ENCODE measurements around the gene PLSCR4. TPM values are rescaled to one million over a fixed set of nuclear protein-coding genes. Genes with fewer than 3 reads are reported as not detected.
A peak's percentile ranks its signal among the peaks of the same experiment; 100 is the strongest.
"Not testable (repeated sequence)": the region's sequence is repeated elsewhere in the genome, so short reads cannot be mapped to it uniquely, and the experiment has no call there.

PLSCR4 gene, protein sequence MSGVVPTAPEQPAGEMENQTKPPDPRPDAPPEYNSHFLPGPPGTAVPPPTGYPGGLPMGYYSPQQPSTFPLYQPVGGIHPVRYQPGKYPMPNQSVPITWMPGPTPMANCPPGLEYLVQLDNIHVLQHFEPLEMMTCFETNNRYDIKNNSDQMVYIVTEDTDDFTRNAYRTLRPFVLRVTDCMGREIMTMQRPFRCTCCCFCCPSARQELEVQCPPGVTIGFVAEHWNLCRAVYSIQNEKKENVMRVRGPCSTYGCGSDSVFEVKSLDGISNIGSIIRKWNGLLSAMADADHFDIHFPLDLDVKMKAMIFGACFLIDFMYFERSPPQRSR
- total RNA-seq (2021; ENCODE audit: unreplicated experiment): 3.5 TPM
- 4.0 TPM for polyA plus RNA-seq (2012; ENCODE audit: insufficient read length)
- percentile 50 among the genes with signal in this experiment for Bru-seq, nascent RNA
- percentile 55 among the genes with signal in this experiment for BruChase-seq, experiment 1, labeled RNA remaining after a 2-hour chase
- BruChase-seq, experiment 2, labeled RNA remaining after a 6-hour chase: percentile 47 among the genes with signal in this experiment
- long read RNA-seq, partial matches to known transcripts: 1 of 7 reads
- long read RNA-seq, other reads (novel, unspliced or antisense): 2 of 7 reads

DNA sequence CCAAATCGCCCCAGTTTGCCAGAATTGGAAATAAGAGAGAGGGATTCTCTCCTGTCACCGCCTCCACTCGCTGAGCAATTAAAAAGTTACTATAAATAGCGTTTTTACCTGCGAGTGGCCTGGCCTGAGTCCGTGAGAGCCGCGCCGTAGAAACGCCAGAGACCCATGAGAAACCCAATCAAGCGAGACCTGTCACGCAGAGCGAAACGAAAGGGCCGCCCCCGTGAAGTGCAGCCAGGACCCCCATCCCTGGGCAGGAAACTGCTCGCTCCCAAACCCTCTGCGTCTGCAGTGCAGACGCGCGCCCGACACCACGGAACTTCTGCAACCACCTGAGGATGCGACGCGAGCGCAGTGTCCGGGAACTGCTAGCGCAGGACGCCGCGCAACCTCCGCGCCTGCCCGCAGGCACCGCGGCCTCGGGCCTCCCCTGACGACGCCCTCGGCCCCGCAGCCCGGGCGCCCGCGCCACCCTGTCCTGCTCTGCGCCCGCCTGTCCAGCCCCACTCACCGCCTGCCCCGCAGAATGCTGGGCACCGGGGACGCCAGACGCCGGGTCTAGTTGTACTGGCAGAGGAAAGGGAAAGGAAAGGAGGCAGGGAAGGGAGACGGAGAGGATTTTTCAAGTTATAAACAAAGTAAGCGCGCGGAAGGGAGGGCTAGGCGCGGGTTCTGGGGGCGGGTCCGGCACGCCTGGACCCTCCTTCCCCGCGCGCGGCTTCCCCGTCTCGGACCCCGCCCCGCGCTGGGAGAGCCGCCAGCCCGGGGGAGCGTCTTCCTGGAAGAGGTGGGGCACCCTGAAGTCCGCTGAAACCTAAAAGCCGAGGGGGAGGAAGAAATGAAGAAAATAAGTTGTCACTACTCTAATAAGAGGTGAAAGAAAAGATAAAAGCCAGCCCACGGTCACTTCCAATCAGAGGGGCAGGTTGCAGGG lies at the start of gene PLSCR4:
Gene PLSCR4, minus strand, starts transcription at position 657 of the 934 bp plus-strand sequence. CDS start 29,034 bp downstream, outside the sequence.
- Histone ChIP-seq H3K9me3 (ENCODE audit: control insufficient read depth, insufficient read depth, low read depth, low read length) (no peaks in the 10 kb centered on the region; the same call in 1 of the 2 replicates), H3K36me3 (ENCODE audit: control insufficient read depth, insufficient read depth, low read length) (no peaks in the 10 kb centered on the region; the same call in 1 of the 2 replicates), H3K4me3 (ENCODE audit: low read depth in 2 of 2, low read length in 2 of 2) (peak within 1 kb of the TSS; percentile 58 to 61), H3K27me3 (ENCODE audit: control insufficient read depth, insufficient read depth, low read length) (peaks cover 10% of the 10 kb centered on the region), H3K27ac (ENCODE audit: low read length) (peak within 1 kb of the TSS; percentile 68), H3K4me1 (ENCODE audit: control insufficient read depth, insufficient read depth, low read length) (no peaks in the 10 kb centered on the region)
- in situ Hi-C loops (cut with HindIII; ENCODE audit: low pct_unique_long_range_greater_than_20kb, low sequenced_read_pairs): no loop called here
- intact Hi-C loops (cut with micrococcal nuclease; ENCODE audit: unreplicated experiment): no loop called here
- DNase-seq (ENCODE audit: low read depth, low spot score) (no peak), ATAC-seq (peak; percentile 93)
- TF ChIP-seq SIN3A (IDR thresholded peaks at IDR 0.05; ENCODE audit: borderline replicate concordance, insufficient read depth, low read depth, low read length) (no peak), TCF7L2 (IDR thresholded peaks at IDR 0.05; ENCODE audit: low read depth, low read length) (no peak), POLR2AphosphoS5 (IDR thresholded peaks at IDR 0.05; ENCODE audit: low read depth, low read length) (no peak)
- TF ChIP-seq, protein P1, sequence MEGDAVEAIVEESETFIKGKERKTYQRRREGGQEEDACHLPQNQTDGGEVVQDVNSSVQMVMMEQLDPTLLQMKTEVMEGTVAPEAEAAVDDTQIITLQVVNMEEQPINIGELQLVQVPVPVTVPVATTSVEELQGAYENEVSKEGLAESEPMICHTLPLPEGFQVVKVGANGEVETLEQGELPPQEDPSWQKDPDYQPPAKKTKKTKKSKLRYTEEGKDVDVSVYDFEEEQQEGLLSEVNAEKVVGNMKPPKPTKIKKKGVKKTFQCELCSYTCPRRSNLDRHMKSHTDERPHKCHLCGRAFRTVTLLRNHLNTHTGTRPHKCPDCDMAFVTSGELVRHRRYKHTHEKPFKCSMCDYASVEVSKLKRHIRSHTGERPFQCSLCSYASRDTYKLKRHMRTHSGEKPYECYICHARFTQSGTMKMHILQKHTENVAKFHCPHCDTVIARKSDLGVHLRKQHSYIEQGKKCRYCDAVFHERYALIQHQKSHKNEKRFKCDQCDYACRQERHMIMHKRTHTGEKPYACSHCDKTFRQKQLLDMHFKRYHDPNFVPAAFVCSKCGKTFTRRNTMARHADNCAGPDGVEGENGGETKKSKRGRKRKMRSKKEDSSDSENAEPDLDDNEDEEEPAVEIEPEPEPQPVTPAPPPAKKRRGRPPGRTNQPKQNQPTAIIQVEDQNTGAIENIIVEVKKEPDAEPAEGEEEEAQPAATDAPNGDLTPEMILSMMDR (IDR thresholded peaks at IDR 0.05): no peak
- TF ChIP-seq, protein P2, sequence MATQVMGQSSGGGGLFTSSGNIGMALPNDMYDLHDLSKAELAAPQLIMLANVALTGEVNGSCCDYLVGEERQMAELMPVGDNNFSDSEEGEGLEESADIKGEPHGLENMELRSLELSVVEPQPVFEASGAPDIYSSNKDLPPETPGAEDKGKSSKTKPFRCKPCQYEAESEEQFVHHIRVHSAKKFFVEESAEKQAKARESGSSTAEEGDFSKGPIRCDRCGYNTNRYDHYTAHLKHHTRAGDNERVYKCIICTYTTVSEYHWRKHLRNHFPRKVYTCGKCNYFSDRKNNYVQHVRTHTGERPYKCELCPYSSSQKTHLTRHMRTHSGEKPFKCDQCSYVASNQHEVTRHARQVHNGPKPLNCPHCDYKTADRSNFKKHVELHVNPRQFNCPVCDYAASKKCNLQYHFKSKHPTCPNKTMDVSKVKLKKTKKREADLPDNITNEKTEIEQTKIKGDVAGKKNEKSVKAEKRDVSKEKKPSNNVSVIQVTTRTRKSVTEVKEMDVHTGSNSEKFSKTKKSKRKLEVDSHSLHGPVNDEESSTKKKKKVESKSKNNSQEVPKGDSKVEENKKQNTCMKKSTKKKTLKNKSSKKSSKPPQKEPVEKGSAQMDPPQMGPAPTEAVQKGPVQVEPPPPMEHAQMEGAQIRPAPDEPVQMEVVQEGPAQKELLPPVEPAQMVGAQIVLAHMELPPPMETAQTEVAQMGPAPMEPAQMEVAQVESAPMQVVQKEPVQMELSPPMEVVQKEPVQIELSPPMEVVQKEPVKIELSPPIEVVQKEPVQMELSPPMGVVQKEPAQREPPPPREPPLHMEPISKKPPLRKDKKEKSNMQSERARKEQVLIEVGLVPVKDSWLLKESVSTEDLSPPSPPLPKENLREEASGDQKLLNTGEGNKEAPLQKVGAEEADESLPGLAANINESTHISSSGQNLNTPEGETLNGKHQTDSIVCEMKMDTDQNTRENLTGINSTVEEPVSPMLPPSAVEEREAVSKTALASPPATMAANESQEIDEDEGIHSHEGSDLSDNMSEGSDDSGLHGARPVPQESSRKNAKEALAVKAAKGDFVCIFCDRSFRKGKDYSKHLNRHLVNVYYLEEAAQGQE (IDR thresholded peaks at IDR 0.05; ENCODE audit: insufficient read depth in 1 of 2, low read depth in 2 of 2, low read length in 1 of 2): no peak
- no TSS peak for BruUV-seq (replicated peaks)
- ChIA-PET CTCF (no interaction called here), POLR2A (no interaction called here)

DNA sequence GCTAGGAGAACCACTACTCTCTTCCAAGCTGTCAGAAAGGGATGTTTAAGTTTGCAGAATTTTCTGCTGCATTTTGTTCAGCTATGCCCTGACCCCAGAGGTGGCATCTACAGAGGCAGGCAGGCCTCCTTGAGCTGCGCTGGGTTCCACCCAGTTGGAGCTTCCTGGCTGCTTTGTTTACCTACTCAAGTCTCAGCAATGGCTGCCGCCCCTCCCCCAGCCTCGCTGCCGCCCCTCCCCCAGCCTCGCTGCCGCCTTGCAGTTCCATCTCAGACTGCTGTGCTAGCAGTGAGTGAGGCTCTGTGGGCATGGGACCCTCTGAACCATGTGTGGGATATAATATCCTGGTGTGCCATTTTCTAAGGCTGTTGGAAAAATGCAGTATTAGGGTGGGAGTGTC lies 42.5 kb upstream of the PLSCR4 start:
- ATAC-seq; BruUV-seq (replicated peaks); POLR2A ChIA-PET; DNase-seq (ENCODE audit: low read depth, low spot score); H3K27me3 ChIP-seq (ENCODE audit: control insufficient read depth, insufficient read depth, low read length); in situ Hi-C loops (cut with HindIII; ENCODE audit: low pct_unique_long_range_greater_than_20kb, low sequenced_read_pairs); H3K9me3 ChIP-seq (ENCODE audit: control insufficient read depth, insufficient read depth, low read depth, low read length); H3K4me3 ChIP-seq (ENCODE audit: low read depth in 2 of 2, low read length in 2 of 2); H3K36me3 ChIP-seq (ENCODE audit: control insufficient read depth, insufficient read depth, low read length); H3K27ac ChIP-seq (ENCODE audit: low read length); intact Hi-C loops (cut with micrococcal nuclease; ENCODE audit: unreplicated experiment); H3K4me1 ChIP-seq (ENCODE audit: control insufficient read depth, insufficient read depth, low read length): not testable (repeated sequence)
- CTCF ChIA-PET: interaction anchor here (0.6 kb wide), 1 partner anchor 625 kb away, joined by 4 read pairs; no protein-coding TSS in a partner anchor
